HepG2 (cell line): ENCODE data around the gene NRSN2. TPM values are rescaled to one million over a fixed set of nuclear protein-coding genes. Genes with fewer than 3 reads are reported as not detected.

ENCODE experiments used
- ARNTL ChIP-seq: sonication (generic); formaldehyde crosslinking; IDR thresholded peaks from 2 replicates; pipeline ENCODE4 v1.4.0; 2020; ENCODE audit warnings: mild to moderate bottlenecking, missing genetic modification reagents
- CHD4 ChIP-seq: fragments of 200-600 bp; sonication (generic); IDR thresholded peaks from 2 replicates; pipeline ENCODE4 v1.7.0; 2017; ENCODE audit warnings: mild to moderate bottlenecking, low read length, borderline replicate concordance
- HNF4A ChIP-seq: sonication (generic); formaldehyde crosslinking; IDR thresholded peaks from 2 replicates; pipeline ENCODE4 v1.4.0; 2020; ENCODE audit warnings: missing genetic modification reagents
- JUNB ChIP-seq: sonication (generic); formaldehyde crosslinking; IDR thresholded peaks from 2 replicates; pipeline ENCODE4 v1.8.0; 2022; ENCODE audit warnings: missing genetic modification reagents, mild to moderate bottlenecking, borderline replicate concordance
- KMT2A ChIP-seq: sonication (generic); formaldehyde crosslinking; IDR thresholded peaks from 2 replicates; pipeline ENCODE4 v1.4.0; 2020; ENCODE audit warnings: missing genetic modification reagents
- LCORL ChIP-seq, 2 experiments: fragments of 450-650 bp in 1 of 2; sonication (generic) in 1 of 2; formaldehyde crosslinking in 1 of 2; IDR thresholded peaks; 2 replicates each; pipeline versions ENCODE4 v1.5.0 to v1.6.1; 2017 to 2020; ENCODE audit warnings: antibody characterized with exemption in 1 of 2, missing genetic modification reagents in 1 of 2
- MAFK ChIP-seq, 2 experiments: IDR thresholded peaks in 1 of 2; conservative IDR thresholded peaks in 1 of 2; 2 replicates each; pipeline ENCODE4 v1.6.1; 2011; ENCODE audit warnings: improper control_type of control experiment in 2 of 2, low read length in 2 of 2
- MED1 ChIP-seq: sonication (generic); formaldehyde crosslinking; IDR thresholded peaks from 2 replicates; pipeline ENCODE4 v1.4.0; 2020; ENCODE audit warnings: missing genetic modification reagents
- NFIC ChIP-seq: IDR thresholded peaks from 2 replicates; pipeline ENCODE4 v1.6.1; 2012; ENCODE audit warnings: mild to moderate bottlenecking, low read length, inconsistent platforms
- PHF8 ChIP-seq: sonication (generic); formaldehyde crosslinking; IDR thresholded peaks from 2 replicates; pipeline ENCODE4 v1.5.0; 2020; ENCODE audit warnings: missing genetic modification reagents
- POLR2AphosphoS2 ChIP-seq: IDR thresholded peaks from 2 replicates; pipeline ENCODE4 v1.6.1; 2011; ENCODE audit warnings: low read depth, low read length, improper control_type of control experiment
- TCF7 ChIP-seq: sonication (generic); IDR thresholded peaks from 2 replicates; pipeline ENCODE4 v1.6.1; 2016; ENCODE audit warnings: antibody characterized with exemption, low read depth
- XRCC5 ChIP-seq: fragments of 200-400 bp; formaldehyde crosslinking; optimal IDR thresholded peaks from 2 replicates; pipeline ENCODE3; 2017; ENCODE audit warnings: mild to moderate bottlenecking, low read length
- ZBTB3 ChIP-seq: sonication (generic); formaldehyde crosslinking; IDR thresholded peaks from 2 replicates; pipeline ENCODE4 v1.4.0; 2020; ENCODE audit warnings: low read depth, mild to moderate bottlenecking, moderate library complexity, missing genetic modification reagents, borderline replicate concordance
- ZMYM4 ChIP-seq: sonication (generic); formaldehyde crosslinking; IDR thresholded peaks from 2 replicates; pipeline ENCODE4 v1.8.1; 2023; ENCODE audit warnings: mild to moderate bottlenecking, missing genetic modification reagents
- ZNF383 ChIP-seq: sonication (generic); formaldehyde crosslinking; IDR thresholded peaks from 2 replicates; pipeline ENCODE4 v1.4.0; 2020; ENCODE audit warnings: missing genetic modification reagents, mild to moderate bottlenecking, borderline replicate concordance
- ZNF510 ChIP-seq: sonication (generic); formaldehyde crosslinking; IDR thresholded peaks from 2 replicates; pipeline ENCODE4 v1.4.0; 2020; ENCODE audit warnings: low read depth, mild to moderate bottlenecking, missing genetic modification reagents
- ZNF614 ChIP-seq: IDR thresholded peaks from 2 replicates; pipeline ENCODE4 v1.6.1; 2018; ENCODE audit warnings: missing biosample characterization, missing genetic modification reagents, inconsistent platforms, borderline replicate concordance
- ZNF619 ChIP-seq: sonication (generic); formaldehyde crosslinking; IDR thresholded peaks from 2 replicates; pipeline ENCODE4 v1.4.0; 2020; ENCODE audit warnings: mild to moderate bottlenecking, missing genetic modification reagents
- ZNF792 ChIP-seq: IDR thresholded peaks from 2 replicates; pipeline ENCODE4 v1.6.1; 2016
- polyA plus RNA-seq, 8 experiments: library from polyadenylated mRNA; depleted of rRNA in 3 of 8; stranded (reverse) in 7 of 8; unstranded in 1 of 8; fragments of >200 nt; fragmentation: Illumina TruSeq in 4 of 8; extraction: Trizol in 4 of 8; gene quantifications; 2 replicates each; pipeline versions ENCODE4 v1.2.1 to v1.2.3, GENCODE V29; 2011 to 2016; ENCODE audit warnings: low read depth in 4 of 8, missing spikeins in 1 of 8, mixed read lengths in 1 of 8; ENCODE audit not compliant: insufficient read depth in 1 of 8
- total RNA-seq, 5 experiments: library from RNA; depleted of rRNA; stranded (reverse); fragments of >200 nt; fragmentation: Illumina TruSeq; extraction: Trizol; gene quantifications; 2 replicates each; pipeline ENCODE4 v1.2.3, GENCODE V29; 2016; ENCODE audit warnings: low read depth in 1 of 5
- TF ChIP-seq, protein P1 (sequence below): sonication (generic); formaldehyde crosslinking; IDR thresholded peaks from 2 replicates; pipeline ENCODE4 v1.5.0; 2020; ENCODE audit warnings: mild to moderate bottlenecking, missing genetic modification reagents
- TF ChIP-seq, protein P2 (sequence below): sonication (generic); formaldehyde crosslinking; IDR thresholded peaks from 2 replicates; pipeline ENCODE4 v1.5.0; 2020; ENCODE audit warnings: mild to moderate bottlenecking, missing genetic modification reagents, moderate library complexity
- TF ChIP-seq, protein P3 (sequence below): sonication (generic); formaldehyde crosslinking; IDR thresholded peaks from 2 replicates; pipeline ENCODE4 v1.5.1; 2020; ENCODE audit warnings: mild to moderate bottlenecking, missing genetic modification reagents

The NRSN2 gene
- total and polyA plus RNA-seq, 2 of the 13 experiments (the other 11 are each of a cell fraction or from before 2014, with no cell fraction given): 32.3 to 49.4 TPM

DNA sequence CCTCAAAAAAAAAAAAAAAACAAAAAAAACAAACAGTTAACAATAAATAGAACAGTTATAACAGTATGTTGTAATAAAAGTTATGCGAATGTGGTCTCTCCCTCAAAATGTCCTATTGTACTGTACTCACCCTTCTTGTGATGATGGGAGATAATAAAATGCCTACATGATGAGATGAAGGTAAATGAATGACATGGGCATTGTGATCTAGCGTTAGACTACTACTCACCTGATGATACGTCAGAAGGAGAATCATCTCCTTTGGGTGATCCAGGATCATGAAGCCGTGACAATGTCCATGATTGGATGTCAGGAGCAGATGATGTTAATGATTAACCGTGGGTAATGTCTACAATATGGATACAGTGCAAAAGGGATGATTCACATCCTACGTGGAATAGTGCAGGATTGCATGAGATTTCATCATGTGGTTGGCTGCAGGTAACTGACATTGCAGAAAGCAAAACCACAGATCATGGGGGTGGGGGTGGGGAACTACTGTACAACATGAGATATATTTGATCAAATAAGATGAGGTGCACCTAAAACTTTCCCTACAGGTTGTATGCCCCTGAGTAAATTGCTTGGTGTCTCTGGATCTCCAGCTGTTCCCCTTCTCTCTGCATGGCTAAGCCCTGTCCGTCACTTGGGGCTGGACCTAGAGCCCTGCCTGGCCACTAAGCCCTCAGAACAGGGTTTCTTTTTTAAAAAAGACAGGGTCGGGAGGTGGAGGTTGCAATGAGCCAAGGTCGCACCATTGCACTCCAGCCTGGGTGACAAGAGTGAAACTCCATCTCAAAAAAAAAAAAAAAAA lies 55.0 kb downstream of the NRSN2 start (continued):
- TF ChIP-seq, protein P1, sequence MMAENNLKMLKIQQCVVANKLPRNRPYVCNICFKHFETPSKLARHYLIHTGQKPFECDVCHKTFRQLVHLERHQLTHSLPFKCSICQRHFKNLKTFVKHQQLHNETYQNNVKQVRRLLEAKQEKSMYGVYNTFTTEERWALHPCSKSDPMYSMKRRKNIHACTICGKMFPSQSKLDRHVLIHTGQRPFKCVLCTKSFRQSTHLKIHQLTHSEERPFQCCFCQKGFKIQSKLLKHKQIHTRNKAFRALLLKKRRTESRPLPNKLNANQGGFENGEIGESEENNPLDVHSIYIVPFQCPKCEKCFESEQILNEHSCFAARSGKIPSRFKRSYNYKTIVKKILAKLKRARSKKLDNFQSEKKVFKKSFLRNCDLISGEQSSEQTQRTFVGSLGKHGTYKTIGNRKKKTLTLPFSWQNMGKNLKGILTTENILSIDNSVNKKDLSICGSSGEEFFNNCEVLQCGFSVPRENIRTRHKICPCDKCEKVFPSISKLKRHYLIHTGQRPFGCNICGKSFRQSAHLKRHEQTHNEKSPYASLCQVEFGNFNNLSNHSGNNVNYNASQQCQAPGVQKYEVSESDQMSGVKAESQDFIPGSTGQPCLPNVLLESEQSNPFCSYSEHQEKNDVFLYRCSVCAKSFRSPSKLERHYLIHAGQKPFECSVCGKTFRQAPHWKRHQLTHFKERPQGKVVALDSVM (CRISPR knock-in tag): peak; percentile 75; the same call in 1 of the 2 replicates
- TF ChIP-seq ARNTL (CRISPR knock-in tag) (peak; percentile 84), KMT2A (peak; percentile 71), HNF4A (CRISPR knock-in tag) (peak; percentile 59; the same call in 1 of the 2 replicates), LCORL (IDR thresholded peaks at IDR 0.05) (peak; percentile 46; the same call in 1 of the 2 replicates), LCORL (CRISPR knock-in tag; IDR thresholded peaks at IDR 0.05) (peak; percentile 20; the same call in 1 of the 2 replicates), CHD4 (0 out of 2 replicates have a peak, but pooled peaks have one; percentile 59), TCF7 (peak; percentile 60; the same call in 1 of the 2 replicates), NFIC (peak; percentile 48; the same call in 1 of the 2 replicates), ZNF383 (no peak), PHF8 (CRISPR knock-in tag) (peak; percentile 60), ZNF619 (CRISPR knock-in tag) (no peak), ZMYM4 (CRISPR knock-in tag) (peak; percentile 84), ZNF792 (CRISPR knock-in tag) (peak; percentile 86), POLR2AphosphoS2 (no peak), ZBTB3 (CRISPR knock-in tag) (peak; percentile 56; the same call in 1 of the 2 replicates), JUNB (CRISPR knock-in tag) (peak; percentile 80; the same call in 1 of the 2 replicates), XRCC5 (peak; percentile 53), MED1 (CRISPR knock-in tag) (peak; percentile 99), ZNF510 (no peak), MAFK (conservative IDR thresholded peaks at IDR 0.05 in 1 of 2, IDR thresholded peaks at IDR 0.05 in 1 of 2; ENCODE audit: low read length in 2 of 2) (peak; percentile 80 to 84), ZNF614 (CRISPR knock-in tag) (peak; percentile 96)
- TF ChIP-seq, protein P2, sequence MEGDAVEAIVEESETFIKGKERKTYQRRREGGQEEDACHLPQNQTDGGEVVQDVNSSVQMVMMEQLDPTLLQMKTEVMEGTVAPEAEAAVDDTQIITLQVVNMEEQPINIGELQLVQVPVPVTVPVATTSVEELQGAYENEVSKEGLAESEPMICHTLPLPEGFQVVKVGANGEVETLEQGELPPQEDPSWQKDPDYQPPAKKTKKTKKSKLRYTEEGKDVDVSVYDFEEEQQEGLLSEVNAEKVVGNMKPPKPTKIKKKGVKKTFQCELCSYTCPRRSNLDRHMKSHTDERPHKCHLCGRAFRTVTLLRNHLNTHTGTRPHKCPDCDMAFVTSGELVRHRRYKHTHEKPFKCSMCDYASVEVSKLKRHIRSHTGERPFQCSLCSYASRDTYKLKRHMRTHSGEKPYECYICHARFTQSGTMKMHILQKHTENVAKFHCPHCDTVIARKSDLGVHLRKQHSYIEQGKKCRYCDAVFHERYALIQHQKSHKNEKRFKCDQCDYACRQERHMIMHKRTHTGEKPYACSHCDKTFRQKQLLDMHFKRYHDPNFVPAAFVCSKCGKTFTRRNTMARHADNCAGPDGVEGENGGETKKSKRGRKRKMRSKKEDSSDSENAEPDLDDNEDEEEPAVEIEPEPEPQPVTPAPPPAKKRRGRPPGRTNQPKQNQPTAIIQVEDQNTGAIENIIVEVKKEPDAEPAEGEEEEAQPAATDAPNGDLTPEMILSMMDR (CRISPR knock-in tag): no peak
- TF ChIP-seq, protein P3, sequence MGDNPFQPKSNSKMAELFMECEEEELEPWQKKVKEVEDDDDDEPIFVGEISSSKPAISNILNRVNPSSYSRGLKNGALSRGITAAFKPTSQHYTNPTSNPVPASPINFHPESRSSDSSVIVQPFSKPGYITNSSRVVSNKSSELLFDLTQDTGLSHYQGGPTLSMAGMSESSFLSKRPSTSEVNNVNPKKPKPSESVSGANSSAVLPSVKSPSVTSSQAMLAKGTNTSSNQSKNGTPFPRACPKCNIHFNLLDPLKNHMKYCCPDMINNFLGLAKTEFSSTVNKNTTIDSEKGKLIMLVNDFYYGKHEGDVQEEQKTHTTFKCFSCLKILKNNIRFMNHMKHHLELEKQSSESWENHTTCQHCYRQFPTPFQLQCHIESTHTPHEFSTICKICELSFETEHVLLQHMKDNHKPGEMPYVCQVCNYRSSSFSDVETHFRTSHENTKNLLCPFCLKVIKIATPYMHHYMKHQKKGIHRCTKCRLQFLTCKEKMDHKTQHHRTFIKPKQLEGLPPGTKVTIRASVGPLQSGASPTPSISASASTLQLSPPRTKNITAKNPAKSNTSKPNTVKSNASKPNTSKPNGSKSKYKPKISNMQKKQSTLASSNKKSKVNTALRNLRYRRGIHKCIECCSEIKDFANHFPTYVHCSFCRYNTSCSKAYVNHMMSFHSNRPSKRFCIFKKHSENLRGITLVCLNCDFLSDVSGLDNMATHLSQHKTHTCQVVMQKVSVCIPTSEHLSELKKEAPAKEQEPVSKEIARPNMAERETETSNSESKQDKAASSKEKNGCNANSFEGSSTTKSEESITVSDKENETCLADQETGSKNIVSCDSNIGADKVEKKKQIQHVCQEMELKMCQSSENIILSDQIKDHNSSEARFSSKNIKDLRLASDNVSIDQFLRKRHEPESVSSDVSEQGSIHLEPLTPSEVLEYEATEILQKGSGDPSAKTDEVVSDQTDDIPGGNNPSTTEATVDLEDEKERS: no peak; the same call in none of the 2 replicates
